H9 (cell line): ENCODE data around the gene UPF1. TPM values are rescaled to one million over a fixed set of nuclear protein-coding genes. Genes with fewer than 3 reads are reported as not detected.
A peak's percentile ranks its signal among the peaks of the same experiment; 100 is the strongest.

ENCODE experiments used
- DNase-seq: peaks from one replicate; pipeline ENCODE4 v3.0.0-alpha.2; 2017
- H2AFZ ChIP-seq: one replicate; pipeline ENCODE4 v1.6.1; 2013; ENCODE audit warnings: mild to moderate bottlenecking, low read length, control low read depth, moderate library complexity
- H2AK5ac ChIP-seq: 2 replicates; pipeline ENCODE4 v1.6.1; 2013; ENCODE audit warnings: low read length, control low read depth, mixed read lengths; ENCODE audit not compliant: insufficient read length
- H2BK120ac ChIP-seq: one replicate; pipeline ENCODE4 v1.6.1; 2013; ENCODE audit warnings: low read depth, mild to moderate bottlenecking, low read length, control low read depth, inconsistent platforms; ENCODE audit not compliant: poor library complexity, severe bottlenecking
- H2BK12ac ChIP-seq: 2 replicates; pipeline ENCODE4 v1.6.1; 2013; ENCODE audit warnings: low read length, control low read depth, mixed read lengths, low read depth; ENCODE audit not compliant: insufficient read length
- H2BK15ac ChIP-seq: 2 replicates; pipeline ENCODE4 v1.6.1; 2013; ENCODE audit warnings: low read depth, low read length, control low read depth
- H2BK20ac ChIP-seq: one replicate; pipeline ENCODE4 v1.6.1; 2013; ENCODE audit warnings: low read depth, mild to moderate bottlenecking, low read length, control low read depth, inconsistent platforms; ENCODE audit not compliant: poor library complexity, severe bottlenecking
- H2BK5ac ChIP-seq: 2 replicates; pipeline ENCODE4 v1.6.1; 2013; ENCODE audit warnings: low read length, control low read depth, mixed read lengths; ENCODE audit not compliant: insufficient read length
- H3K14ac ChIP-seq: 2 replicates; pipeline ENCODE4 v1.6.1; 2013; ENCODE audit warnings: low read length, control low read depth; ENCODE audit not compliant: insufficient read depth
- H3K18ac ChIP-seq: 2 replicates; pipeline ENCODE4 v1.6.1; 2013; ENCODE audit warnings: low read depth, mild to moderate bottlenecking, mixed read lengths, low read length, control low read depth; ENCODE audit not compliant: insufficient read length
- H3K23ac ChIP-seq: 2 replicates; pipeline ENCODE4 v1.6.1; 2013; ENCODE audit warnings: low read length, control low read depth, mixed read lengths, low read depth; ENCODE audit not compliant: insufficient read length
- H3K23me2 ChIP-seq: 2 replicates; pipeline ENCODE4 v1.6.1; 2013; ENCODE audit warnings: low read depth, mild to moderate bottlenecking, mixed read lengths, low read length, control low read depth; ENCODE audit not compliant: insufficient read length, poor library complexity, severe bottlenecking
- H3K27ac ChIP-seq: 2 replicates; pipeline ENCODE4 v1.5.1; 2013; ENCODE audit warnings: low read length, control low read depth, mixed read lengths, low read depth; ENCODE audit not compliant: insufficient read length
- H3K27me3 ChIP-seq: 2 replicates; pipeline ENCODE4 v1.6.1; 2013; ENCODE audit warnings: low read length, control low read depth, inconsistent platforms; ENCODE audit not compliant: insufficient read depth
- H3K4ac ChIP-seq: 2 replicates; pipeline ENCODE4 v1.6.1; 2013; ENCODE audit warnings: low read depth, mild to moderate bottlenecking, control low read depth, inconsistent platforms, low read length, moderate library complexity
- H3K4me1 ChIP-seq: 2 replicates; pipeline ENCODE4 v1.6.1; 2013; ENCODE audit warnings: low read length, control low read depth, inconsistent platforms; ENCODE audit not compliant: insufficient read depth
- H3K4me2 ChIP-seq: 2 replicates; pipeline ENCODE4 v1.6.1; 2013; ENCODE audit warnings: low read length, control low read depth, mixed read lengths; ENCODE audit not compliant: insufficient read length, insufficient read depth
- H3K56ac ChIP-seq: 2 replicates; pipeline ENCODE4 v1.6.1; 2013; ENCODE audit warnings: low read depth, mild to moderate bottlenecking, mixed read lengths, low read length, control low read depth; ENCODE audit not compliant: insufficient read length
- H3K79me1 ChIP-seq: 2 replicates; pipeline ENCODE4 v1.6.1; 2013; ENCODE audit warnings: low read depth, mild to moderate bottlenecking, moderate library complexity, low read length, control low read depth, inconsistent platforms; ENCODE audit not compliant: insufficient read depth, poor library complexity, severe bottlenecking
- H3K79me2 ChIP-seq: 2 replicates; pipeline ENCODE4 v1.6.1; 2013; ENCODE audit warnings: low read length, control low read depth, inconsistent platforms; ENCODE audit not compliant: insufficient read depth
- H3K9ac ChIP-seq: 2 replicates; pipeline ENCODE4 v1.6.1; 2013; ENCODE audit warnings: low read length, control low read depth, mixed read lengths; ENCODE audit not compliant: insufficient read length; ENCODE audit errors: extremely low read depth
- H3K9me3 ChIP-seq: one replicate; pipeline ENCODE4 v1.6.1; 2013; ENCODE audit warnings: low read depth, low read length, inconsistent platforms; ENCODE audit not compliant: control insufficient read depth
- H3T11ph ChIP-seq: one replicate; pipeline ENCODE4 v1.6.1; 2013; ENCODE audit warnings: mild to moderate bottlenecking, low read length, control low read depth, inconsistent platforms
- H4K20me1 ChIP-seq: one replicate; pipeline ENCODE4 v1.6.1; 2013; ENCODE audit not compliant: control insufficient read depth, insufficient read length, insufficient read depth
- H4K5ac ChIP-seq: 2 replicates; pipeline ENCODE4 v1.6.1; 2013; ENCODE audit warnings: low read depth, mild to moderate bottlenecking, mixed read lengths, low read length, control low read depth; ENCODE audit not compliant: insufficient read length
- H4K8ac ChIP-seq: replicated peaks from 2 replicates; pipeline ENCODE4 v1.6.1; 2013; ENCODE audit warnings: low read length, control low read depth, mixed read lengths, low read depth; ENCODE audit not compliant: insufficient read length
- H4K91ac ChIP-seq: 2 replicates; pipeline ENCODE4 v1.6.1; 2013; ENCODE audit warnings: low read depth, mild to moderate bottlenecking, moderate library complexity, mixed read lengths, low read length, control low read depth; ENCODE audit not compliant: insufficient read length
- H3K27ac Mint-ChIP-seq, 3 experiments: 2 replicates in 2 of 3; 3 replicates in 1 of 3; pipeline ENCODE4 v1.8.0; 2020 to 2021; ENCODE audit warnings: mixed read lengths in 3 of 3, mild to moderate bottlenecking in 1 of 3, moderate library complexity in 1 of 3
- H3K27me3 Mint-ChIP-seq: 2 replicates; pipeline ENCODE4 v1.8.0; 2021; ENCODE audit warnings: low read depth, mild to moderate bottlenecking, moderate library complexity, mixed read lengths
- H3K36me3 Mint-ChIP-seq, 3 experiments: 2 replicates in 2 of 3; 3 replicates in 1 of 3; pipeline ENCODE4 v1.8.0; 2020 to 2021; ENCODE audit warnings: low read depth in 3 of 3, mixed read lengths in 3 of 3; ENCODE audit not compliant: insufficient read depth in 1 of 3
- H3K4me1 Mint-ChIP-seq, 2 experiments: 2 replicates each; pipeline ENCODE4 v1.8.0; 2020; ENCODE audit warnings: mixed read lengths in 2 of 2
- H3K4me3 Mint-ChIP-seq, 2 experiments: 2 replicates in 1 of 2; 3 replicates in 1 of 2; pipeline ENCODE4 v1.8.0; 2020 to 2021; ENCODE audit warnings: mild to moderate bottlenecking in 2 of 2, mixed read lengths in 2 of 2, moderate library complexity in 1 of 2
- H3K9me3 Mint-ChIP-seq, 2 experiments: 2 replicates in 1 of 2; 3 replicates in 1 of 2; pipeline ENCODE4 v1.8.0; 2020; ENCODE audit warnings: mild to moderate bottlenecking in 2 of 2, mixed read lengths in 2 of 2, moderate library complexity in 1 of 2
- WGBS: extraction: QIAGEN DNeasy Blood & Tissue Kit; methylation state at CpG from one replicate; pipeline ENCODE4 v1.1.7; 2013; ENCODE audit warnings: missing lambda C conversion rate, low lambda C conversion rate, mixed read lengths; ENCODE audit not compliant: insufficient read length; ENCODE audit errors: extremely low coverage; 5-methylcytosine and 5-hydroxymethylcytosine counted together
- total RNA-seq: library from RNA; stranded (reverse); gene quantifications from 2 replicates; pipeline ENCODE4 v1.2.1, GENCODE V29; 2021
- TF ChIP-seq, protein P1 (sequence below): fragments of 200-600 bp; sonication (generic); conservative IDR thresholded peaks from 3 replicates; pipeline ENCODE4 v1.8.0; 2021; ENCODE audit warnings: antibody characterized with exemption, mild to moderate bottlenecking

UPF1 gene
- total RNA-seq, 1 experiment from 2014 or later: 85.4 TPM

DNA sequence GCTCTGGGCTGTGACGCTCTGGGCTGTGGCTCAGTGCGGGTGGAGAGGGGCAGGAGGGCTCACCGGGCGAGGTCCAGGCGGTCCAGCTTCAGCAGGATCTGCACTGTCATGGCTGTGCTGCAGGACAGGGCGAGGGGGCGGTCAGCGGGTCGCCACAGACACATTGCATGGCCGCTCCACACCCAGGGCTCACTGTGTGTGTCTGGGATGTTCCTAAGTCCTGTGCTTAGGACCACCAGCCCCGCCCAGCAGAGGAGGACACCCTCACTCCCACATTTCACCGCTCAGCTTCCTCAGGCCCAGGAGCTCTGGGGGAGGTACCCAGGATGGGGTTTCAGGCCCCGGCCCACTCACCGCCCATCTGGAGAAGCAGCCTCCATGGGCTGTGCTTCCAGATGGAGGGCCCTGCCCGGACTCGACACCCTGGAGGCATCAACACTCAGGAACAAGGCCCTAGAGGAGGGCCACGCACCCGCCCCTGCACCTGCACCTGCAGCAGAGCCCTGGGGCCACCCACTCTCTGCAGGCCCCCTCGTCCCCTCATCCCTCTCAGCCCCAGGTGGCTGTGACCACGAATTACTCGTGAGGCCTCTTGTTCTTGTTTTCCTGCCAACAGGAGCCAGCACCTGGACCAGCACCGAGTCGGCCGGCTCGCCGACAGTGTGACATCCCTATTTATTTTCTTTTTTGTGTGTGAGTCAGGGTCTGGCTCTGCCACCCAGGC is 73.9 kb downstream of the UPF1 start:
- Histone ChIP-seq H2BK5ac (no peak overlapping the region), H3K23ac (no peak overlapping the region), H3K9ac (no peak overlapping the region), H4K20me1 (no peaks in the 10 kb centered on the region), H4K8ac (no peak overlapping the region), H2AK5ac (no peak overlapping the region), H3K23me2 (no peaks in the 10 kb centered on the region), H4K91ac (no peak overlapping the region), H3K4ac (no peak overlapping the region), H4K5ac (no peak overlapping the region), H3K79me1 (no peaks in the 10 kb centered on the region), H2AFZ (no peak overlapping the region), H3K9me3 (no peaks in the 10 kb centered on the region), H3K18ac (no peak overlapping the region), H2BK120ac (no peak overlapping the region), H3K27me3 (no peaks in the 10 kb centered on the region), H3K4me2 (no peak overlapping the region), H2BK20ac (no peak overlapping the region), H3K27ac (no peak overlapping the region), H3K56ac (no peak overlapping the region), H2BK12ac (no peak overlapping the region), H3K79me2 (no peaks in the 10 kb centered on the region), H3K4me1 (no peaks in the 10 kb centered on the region), H3K14ac (no peak overlapping the region), H2BK15ac (no peak overlapping the region), H3T11ph (no peak overlapping the region)
- Mint-ChIP-seq H3K4me1 (no peaks in the 10 kb centered on the region), H3K4me3 (no peak overlapping the region), H3K27ac (peak overlapping the region in 1 of 3 experiments; percentile 69; a peak in 2 of 7 replicates), H3K27me3 (no peaks in the 10 kb centered on the region), H3K36me3 (peaks cover 4 to 23% (median 19%) of the 10 kb centered on the region in 3 experiments; a peak in 6 of 7 replicates), H3K9me3 (no peaks in the 10 kb centered on the region; a peak in 1 of 5 replicates)
- no peak for DNase-seq
- TF ChIP-seq, protein P1, sequence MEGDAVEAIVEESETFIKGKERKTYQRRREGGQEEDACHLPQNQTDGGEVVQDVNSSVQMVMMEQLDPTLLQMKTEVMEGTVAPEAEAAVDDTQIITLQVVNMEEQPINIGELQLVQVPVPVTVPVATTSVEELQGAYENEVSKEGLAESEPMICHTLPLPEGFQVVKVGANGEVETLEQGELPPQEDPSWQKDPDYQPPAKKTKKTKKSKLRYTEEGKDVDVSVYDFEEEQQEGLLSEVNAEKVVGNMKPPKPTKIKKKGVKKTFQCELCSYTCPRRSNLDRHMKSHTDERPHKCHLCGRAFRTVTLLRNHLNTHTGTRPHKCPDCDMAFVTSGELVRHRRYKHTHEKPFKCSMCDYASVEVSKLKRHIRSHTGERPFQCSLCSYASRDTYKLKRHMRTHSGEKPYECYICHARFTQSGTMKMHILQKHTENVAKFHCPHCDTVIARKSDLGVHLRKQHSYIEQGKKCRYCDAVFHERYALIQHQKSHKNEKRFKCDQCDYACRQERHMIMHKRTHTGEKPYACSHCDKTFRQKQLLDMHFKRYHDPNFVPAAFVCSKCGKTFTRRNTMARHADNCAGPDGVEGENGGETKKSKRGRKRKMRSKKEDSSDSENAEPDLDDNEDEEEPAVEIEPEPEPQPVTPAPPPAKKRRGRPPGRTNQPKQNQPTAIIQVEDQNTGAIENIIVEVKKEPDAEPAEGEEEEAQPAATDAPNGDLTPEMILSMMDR: no peak
- WGBS: no CpG with 5 or more reads among the region's 26 CpGs
